ENCODE measurements around the gene KRT9.
"Not testable (repeated sequence)": the region's sequence is repeated elsewhere in the genome, so short reads cannot be mapped to it uniquely, and the experiment has no call there.

Gene KRT9

DNA sequence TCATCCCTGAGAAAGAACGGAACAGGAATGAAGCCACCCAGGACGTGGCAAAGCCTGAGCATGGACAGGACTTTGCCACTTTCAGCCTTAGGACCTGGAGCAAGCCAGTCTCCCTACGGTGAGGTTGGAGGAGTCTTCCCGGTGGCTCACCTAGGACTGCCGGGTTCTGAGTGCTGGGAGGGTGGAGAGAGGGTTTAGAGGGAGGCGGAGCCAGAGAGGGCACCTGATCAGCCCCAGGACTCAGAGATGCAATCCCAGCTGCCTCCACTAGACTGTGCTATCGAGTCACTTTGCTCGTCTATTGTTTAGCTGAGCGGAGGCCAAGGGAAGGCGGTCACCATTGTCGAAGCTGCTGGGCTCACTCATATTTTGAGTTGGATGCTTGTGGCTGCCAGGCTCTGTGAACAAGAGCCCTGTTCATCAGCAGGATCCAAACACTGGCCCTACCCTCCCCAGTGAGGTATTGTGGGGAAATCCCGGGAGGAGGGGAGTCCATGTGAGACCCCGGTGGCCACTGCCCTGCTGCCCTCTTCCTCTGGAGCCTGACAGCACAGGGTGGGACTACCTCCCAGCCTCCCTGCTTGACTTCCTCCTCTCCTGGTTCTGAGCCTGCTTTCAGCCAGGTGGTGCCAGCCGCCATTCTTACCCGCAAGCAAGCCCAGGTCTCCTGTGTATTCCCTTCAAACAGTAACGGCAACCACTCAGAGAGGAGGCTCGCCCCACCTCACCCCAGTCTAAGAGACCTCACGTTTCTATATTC is 7.8 kb upstream of the KRT9 start:
- H3K4me3 ChIP-seq (ENCODE audit: low read length) = peak overlapping the region; percentile 13
- TF ChIP-seq, protein P1, sequence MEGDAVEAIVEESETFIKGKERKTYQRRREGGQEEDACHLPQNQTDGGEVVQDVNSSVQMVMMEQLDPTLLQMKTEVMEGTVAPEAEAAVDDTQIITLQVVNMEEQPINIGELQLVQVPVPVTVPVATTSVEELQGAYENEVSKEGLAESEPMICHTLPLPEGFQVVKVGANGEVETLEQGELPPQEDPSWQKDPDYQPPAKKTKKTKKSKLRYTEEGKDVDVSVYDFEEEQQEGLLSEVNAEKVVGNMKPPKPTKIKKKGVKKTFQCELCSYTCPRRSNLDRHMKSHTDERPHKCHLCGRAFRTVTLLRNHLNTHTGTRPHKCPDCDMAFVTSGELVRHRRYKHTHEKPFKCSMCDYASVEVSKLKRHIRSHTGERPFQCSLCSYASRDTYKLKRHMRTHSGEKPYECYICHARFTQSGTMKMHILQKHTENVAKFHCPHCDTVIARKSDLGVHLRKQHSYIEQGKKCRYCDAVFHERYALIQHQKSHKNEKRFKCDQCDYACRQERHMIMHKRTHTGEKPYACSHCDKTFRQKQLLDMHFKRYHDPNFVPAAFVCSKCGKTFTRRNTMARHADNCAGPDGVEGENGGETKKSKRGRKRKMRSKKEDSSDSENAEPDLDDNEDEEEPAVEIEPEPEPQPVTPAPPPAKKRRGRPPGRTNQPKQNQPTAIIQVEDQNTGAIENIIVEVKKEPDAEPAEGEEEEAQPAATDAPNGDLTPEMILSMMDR (conservative IDR thresholded peaks at IDR 0.05; ENCODE audit: low read depth, low read length) = peak; percentile 97
- DNase-seq (ENCODE audit: low read depth) = no peak

DNA sequence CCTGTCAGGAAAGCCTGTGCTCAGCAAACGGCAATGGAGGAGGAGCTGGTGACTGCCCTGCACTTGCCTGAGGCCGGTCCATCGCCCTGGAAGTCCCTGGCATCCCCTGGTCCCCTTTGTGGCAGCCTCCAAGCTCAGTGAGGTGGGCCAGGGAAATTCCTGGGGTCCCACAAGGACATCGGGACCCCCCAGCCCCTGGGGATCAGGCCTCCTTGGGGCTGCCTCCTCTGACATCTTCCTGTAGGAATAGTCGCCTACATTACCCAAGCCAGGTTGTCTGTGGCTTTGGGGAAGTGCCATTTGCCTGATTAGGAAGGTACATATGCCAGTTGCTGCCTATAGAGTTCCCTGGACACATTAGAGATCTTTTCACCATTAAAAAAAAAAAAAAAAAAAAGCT is 7.1 kb upstream of the KRT9 start:
- no peak for DNase-seq (ENCODE audit: low read depth)
- TF ChIP-seq, protein P1 (conservative IDR thresholded peaks at IDR 0.05; ENCODE audit: low read depth, low read length) = no peak
- H3K4me3 ChIP-seq (ENCODE audit: low read length) = no peak overlapping the region

DNA sequence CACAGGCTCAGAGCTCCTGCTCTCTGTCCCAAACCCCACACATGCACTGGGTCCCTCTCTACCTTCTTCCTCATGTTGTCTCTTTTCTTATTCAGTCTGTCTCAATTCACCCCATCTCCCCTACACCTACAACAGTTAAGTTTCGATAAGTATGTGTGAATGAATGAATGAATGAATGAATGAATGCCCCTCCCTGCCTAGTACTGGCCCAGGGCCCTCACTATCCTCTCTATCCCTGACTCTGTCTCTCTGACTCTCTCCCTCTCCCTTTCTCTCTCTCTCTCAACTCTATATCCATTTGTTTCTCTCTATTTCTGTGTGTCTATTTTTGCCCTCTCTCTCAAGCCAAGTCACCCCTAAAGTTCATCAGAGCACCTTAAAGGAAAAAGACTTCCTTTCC is 6.7 kb upstream of the KRT9 start:
- DNase-seq (ENCODE audit: low read depth) = no peak
- TF ChIP-seq, protein P1 (conservative IDR thresholded peaks at IDR 0.05; ENCODE audit: low read depth, low read length) = no peak

DNA sequence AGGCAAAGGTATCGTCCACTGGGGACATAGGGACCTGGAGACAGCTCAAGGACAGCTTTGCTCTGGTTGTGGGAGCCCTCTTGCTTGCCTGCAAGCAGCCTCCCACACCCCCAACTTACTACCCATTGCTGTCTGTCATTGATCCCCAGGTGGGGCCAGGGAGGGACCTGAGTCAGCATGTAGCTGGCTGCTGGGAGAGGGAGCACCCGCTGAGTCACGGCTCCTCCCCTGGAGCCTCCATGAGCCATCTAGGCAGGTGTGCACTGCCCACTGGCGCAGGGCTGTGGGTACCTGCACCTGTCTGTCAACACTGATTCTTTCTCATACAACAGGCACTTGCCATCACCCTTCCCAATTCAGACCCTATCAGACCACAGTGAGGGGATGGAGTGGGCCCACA is 4.9 kb upstream of the KRT9 start:
- not testable (repeated sequence) for H3K4me3 ChIP-seq (ENCODE audit: low read length); DNase-seq (ENCODE audit: low read depth)

More for the DNA sequence above, 6.7 kb upstream of the KRT9 start:
- no peak overlapping the region for H3K4me3 ChIP-seq (ENCODE audit: low read length)

DNA sequence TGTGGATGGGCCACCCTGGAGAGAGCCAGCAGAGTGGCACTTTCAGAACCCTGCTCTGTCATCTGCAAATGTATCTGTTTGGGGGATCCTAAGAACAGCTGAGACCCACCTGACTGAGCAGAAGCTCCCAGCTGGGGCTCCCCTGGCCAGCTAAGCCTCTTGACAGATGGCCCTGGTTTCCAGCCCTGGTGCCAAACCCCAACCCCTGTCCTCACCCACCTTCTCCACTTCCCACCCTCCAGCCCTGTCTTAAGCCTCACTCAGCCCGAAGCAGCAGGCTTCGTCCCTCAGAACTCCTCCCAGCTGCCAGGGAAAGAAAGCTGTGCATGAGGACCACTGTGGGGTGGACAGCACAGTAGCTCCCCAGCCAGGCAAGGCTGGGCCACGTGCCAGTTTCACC is 3.5 kb upstream of the KRT9 start:
- DNase-seq (ENCODE audit: low read depth) = no peak
- TF ChIP-seq, protein P1 (conservative IDR thresholded peaks at IDR 0.05; ENCODE audit: low read depth, low read length) = no peak
- no peak overlapping the region for H3K4me3 ChIP-seq (ENCODE audit: low read length)

DNA sequence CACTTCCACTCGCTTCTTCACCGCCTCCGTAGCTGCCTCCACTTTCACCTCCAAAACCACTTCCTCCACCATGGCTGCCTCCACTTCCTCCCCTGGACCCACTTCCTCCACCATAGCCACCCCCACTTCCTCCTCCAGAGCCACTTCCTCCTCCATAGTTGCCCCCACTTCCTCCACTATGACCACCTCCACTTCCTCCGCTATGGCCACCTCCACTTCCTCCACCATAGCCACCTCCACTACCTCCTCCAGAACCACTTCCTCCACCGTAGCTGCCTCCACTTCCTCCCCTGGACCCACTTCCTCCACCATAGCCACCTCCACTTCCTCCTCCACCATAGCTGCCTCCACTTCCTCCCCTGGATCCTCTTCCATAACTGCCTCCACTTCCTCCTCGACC is 4.5 kb downstream of the KRT9 start:
- TF ChIP-seq, protein P1 (conservative IDR thresholded peaks at IDR 0.05; ENCODE audit: low read depth, low read length) = no peak
- no peak for DNase-seq (ENCODE audit: low read depth)
- no peak overlapping the region for H3K4me3 ChIP-seq (ENCODE audit: low read length)

DNA sequence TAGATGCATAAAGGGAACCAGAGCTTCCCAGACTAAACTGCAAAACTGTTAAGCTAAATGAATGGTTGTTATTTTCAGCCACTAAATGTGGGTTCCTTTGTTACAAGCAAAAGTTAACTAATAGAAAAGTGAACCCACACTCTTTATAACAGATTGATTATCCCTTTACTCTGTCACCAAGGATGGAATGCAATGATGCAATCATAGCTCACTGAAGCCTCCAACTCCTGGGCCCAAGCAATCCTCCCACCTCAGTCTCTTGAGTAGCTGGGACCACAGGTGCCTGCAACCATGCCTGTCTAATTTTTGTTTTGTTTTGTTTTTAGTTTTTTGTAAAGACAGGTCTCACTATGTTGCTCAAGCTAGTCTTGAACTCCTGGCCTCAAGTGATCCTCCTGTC is 6.5 kb downstream of the KRT9 start:
- H3K4me3 ChIP-seq (ENCODE audit: low read length) = no peak overlapping the region
- TF ChIP-seq, protein P1 (conservative IDR thresholded peaks at IDR 0.05; ENCODE audit: low read depth, low read length) = no peak
- no peak for DNase-seq (ENCODE audit: low read depth)

Measured in retinal pigment epithelial cell (primary cell).